NCI-H1092 treated with DMSO at 0.1 percent for 48 hours (cell line): ENCODE data around the gene SYNJ1.
"Not testable (repeated sequence)": the region's sequence is repeated elsewhere in the genome, so short reads cannot be mapped to it uniquely, and the experiment has no call there.

Experiments
- DNase-seq: peaks from one replicate; lab custom pipeline; 2025; lab: John Stamatoyannopoulos, UW

Gene SYNJ1, protein sequence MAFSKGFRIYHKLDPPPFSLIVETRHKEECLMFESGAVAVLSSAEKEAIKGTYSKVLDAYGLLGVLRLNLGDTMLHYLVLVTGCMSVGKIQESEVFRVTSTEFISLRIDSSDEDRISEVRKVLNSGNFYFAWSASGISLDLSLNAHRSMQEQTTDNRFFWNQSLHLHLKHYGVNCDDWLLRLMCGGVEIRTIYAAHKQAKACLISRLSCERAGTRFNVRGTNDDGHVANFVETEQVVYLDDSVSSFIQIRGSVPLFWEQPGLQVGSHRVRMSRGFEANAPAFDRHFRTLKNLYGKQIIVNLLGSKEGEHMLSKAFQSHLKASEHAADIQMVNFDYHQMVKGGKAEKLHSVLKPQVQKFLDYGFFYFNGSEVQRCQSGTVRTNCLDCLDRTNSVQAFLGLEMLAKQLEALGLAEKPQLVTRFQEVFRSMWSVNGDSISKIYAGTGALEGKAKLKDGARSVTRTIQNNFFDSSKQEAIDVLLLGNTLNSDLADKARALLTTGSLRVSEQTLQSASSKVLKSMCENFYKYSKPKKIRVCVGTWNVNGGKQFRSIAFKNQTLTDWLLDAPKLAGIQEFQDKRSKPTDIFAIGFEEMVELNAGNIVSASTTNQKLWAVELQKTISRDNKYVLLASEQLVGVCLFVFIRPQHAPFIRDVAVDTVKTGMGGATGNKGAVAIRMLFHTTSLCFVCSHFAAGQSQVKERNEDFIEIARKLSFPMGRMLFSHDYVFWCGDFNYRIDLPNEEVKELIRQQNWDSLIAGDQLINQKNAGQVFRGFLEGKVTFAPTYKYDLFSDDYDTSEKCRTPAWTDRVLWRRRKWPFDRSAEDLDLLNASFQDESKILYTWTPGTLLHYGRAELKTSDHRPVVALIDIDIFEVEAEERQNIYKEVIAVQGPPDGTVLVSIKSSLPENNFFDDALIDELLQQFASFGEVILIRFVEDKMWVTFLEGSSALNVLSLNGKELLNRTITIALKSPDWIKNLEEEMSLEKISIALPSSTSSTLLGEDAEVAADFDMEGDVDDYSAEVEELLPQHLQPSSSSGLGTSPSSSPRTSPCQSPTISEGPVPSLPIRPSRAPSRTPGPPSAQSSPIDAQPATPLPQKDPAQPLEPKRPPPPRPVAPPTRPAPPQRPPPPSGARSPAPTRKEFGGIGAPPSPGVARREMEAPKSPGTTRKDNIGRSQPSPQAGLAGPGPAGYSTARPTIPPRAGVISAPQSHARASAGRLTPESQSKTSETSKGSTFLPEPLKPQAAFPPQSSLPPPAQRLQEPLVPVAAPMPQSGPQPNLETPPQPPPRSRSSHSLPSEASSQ (N-terminal part only)

DNA sequence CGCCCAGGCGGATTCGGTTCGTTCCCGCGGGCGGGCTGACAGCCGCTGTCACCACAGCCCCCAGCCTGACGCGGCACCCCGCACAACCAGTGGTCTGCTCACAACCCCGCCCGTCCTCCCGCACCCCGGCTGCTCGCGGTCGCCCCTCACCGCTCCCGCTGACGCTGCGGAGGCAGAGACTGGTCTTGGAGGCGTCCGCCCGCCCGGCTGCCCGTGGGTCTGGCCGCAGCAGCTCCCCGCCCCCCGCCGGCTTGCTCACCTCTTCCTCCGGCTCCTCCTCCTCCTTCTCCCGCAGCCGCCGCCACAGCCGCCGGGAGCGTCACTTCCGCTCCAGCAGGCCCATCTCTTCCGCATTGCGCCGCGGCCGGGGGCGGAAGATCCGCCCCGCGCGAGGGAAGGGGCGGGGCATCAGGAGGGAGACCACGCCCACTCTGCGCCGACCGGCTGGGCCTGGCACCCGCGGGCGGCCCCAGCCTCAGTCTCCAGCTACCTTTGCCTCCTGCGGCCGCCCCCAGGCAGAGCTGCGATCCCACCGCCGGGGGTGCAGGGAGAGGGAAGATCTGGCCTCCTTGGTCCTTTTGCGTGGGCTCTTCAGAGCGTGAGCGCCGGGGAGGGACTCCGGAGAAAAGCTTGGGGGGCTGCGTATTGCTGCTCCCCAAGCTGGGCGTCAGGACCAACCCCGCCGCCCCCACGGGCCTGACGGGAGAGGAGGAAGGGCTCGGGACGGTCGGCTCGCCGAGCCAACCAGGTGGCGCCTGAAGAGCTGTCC lies at the start of gene SYNJ1:
SYNJ1 (minus strand) TSS at position 327 of the 769 bp plus-strand sequence. CDS start 1,118 bp downstream, outside the sequence.
- DNase-seq, result peak; percentile 93

DNA sequence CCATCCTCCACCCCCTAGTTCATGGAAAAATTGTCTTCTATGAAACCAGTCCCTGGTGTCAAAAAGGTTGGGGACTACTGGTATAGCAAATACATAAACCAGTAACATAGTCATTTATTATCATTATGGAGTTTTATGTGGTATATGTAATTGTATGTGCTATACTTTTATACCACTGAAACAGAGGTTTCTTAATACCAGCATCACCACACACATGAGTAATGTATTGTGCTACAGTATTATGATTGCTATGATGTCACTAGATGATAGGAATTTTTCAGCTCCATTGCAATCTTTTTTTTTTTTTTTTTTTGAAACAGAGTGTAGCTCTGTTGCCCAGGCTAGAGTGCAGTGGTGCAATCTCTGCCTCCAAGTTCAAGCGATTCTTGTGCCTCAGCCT lies 49.5 kb upstream of the SYNJ1 start:
- no peak for DNase-seq

DNA sequence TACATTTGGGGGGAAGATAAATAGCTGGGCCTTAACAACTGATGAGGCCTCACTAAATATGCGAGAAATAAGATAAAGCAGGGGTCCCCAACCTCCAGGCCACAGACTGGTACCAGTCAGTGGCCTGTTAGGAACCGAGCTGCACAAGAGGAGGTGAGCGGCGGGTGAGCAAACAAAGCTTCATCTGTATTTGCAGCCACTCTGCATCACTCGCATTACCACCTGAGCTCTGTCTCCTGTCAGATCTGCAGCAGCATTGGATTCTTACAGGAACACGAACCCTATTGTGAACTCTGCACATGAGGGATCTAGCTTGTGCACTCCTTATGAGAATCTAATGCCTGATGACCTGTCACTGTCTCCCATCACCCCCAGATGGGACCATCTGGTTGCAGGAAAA lies 48.9 kb upstream of the SYNJ1 start:
- no peak for DNase-seq

DNA sequence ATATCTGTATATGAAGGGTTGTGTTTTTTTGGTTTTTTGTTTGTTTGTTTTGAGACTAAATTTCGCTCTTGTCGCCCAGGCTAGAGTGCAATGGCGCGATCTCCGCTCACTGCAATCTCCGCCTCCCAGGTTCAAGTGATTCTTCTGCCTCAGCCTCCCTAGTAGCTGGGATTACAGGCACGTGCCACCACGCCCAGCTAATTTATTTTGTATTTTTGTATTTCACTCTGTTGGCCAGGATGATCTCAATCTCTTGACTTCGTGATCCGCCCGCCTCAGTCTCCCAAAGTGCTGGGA lies 45.2 kb upstream of the SYNJ1 start:
- not testable (repeated sequence) for DNase-seq

DNA sequence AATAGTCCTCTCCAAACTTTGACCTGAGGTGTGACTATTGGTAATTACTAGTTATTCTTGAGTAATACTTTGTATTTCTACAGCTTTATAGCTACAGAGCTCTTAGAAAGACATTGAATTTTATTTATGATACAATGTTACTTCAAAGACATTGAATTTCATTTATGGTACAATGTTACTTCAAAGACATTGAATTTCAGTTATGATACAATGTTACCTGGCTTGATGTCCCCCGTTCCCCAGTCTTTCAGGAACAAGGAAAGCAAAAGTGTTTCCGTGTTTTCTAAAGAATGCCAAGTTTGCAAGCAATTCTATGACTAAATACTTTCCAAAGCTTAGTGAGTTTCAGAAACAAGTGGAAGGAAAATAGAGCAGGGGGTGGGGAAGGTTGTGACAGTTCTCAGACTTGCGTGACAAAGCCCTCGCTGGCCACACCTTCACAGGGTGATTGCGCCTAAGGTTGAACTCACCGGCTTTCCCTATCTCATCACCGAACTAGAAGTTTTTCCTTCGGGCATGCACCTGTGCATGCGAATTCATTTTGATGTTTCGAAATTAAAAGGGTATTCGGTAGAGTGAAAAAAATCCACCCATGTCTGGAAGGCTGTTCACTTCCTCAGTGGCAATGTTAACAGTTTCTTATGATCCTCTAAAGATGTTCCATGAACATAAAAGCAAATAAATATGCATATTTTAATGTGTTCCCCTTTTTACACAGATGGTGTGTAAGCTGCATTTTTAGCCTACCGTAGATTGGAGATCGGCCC lies 44.7 kb upstream of the SYNJ1 start:
- DNase-seq, result peak; percentile 47

DNA sequence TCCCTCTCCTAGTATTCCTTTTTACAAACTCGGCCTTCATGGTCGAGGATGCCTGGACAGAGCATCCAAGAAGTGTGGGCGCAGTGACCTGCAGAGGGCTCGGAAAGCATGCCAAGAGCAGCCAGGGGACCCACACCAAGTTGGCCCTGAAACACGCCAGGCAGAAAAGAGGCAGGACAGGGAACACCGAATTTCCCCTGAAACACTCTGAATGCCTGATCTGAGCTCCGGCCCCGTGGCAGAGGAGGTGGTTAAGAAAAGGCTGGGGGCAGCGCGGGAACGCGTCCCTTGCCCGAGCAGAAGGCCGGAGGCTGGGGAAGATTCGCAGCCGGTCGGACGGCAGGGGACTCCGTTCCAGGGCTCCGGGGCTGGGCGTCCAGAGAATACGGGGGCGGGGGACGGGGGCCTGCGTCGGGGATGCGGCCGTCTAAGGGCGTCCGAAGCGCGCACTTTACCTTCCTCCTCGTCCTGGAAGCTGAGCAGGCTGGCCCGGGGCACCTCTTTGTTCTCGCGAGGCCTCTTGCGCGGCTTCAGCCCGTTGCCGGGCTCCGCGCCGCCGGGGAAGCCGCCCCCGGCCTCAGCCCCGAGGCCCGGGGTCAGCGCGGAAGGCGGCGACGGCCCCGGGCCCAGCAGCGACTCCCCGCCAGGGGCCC lies 43.2 kb upstream of the SYNJ1 start:
- DNase-seq, result peak; percentile 39

DNA sequence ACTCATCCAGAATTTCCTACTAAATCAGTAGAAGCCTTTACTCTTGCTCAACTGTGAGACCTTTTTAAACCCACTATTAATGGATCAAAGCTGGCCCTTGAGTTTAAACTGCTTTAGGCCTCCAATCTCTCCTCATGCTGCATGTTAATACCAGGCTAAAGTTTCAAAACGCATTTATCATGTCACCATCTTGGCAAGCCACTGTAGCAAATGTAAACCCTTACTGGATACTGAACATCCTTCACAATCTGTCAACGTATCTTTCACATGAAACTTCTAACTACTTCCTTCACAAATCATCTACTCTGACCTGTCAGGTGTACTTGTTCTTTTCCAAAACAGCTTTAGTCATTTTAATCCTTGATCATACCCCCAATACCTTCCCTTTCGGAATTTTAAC lies 40.7 kb upstream of the SYNJ1 start:
- no peak for DNase-seq

DNA sequence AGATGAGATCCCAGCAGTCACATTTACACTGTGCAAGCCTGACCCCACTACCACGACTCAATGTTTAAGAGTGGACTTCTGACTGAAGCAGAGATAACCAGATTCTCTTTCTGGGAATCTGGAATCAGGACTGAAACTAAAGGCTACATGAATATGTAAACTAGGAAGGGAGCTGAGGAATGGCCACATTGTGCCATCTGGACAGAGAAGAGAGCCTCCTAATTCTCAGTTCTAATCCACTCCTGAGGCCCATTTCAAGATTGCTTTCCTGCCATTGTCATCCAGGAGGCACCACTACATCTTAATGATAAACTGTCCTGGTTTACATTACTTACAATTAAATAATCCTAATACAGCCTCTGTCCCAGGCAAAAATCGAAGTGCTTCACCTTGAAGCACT lies 37.2 kb upstream of the SYNJ1 start:
- no peak for DNase-seq

DNA sequence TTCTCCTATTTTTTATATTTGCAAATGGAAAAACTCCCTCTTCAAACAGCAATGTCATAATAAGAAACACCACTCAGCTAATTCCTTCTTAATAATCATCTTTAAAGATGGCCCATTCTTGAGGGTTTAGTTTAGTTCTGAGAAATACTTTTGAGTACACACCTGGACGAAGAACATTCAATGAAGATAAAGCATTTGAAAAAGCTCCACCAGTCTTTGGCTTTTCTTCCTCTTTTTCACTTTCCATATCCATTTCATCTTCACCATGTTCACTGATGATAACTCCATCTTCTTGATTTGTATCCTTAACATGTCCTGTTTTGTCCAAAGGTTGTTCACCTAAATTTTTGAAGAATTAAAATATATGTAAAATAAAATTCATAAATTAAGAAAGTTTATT lies 36.4 kb upstream of the SYNJ1 start:
- DNase-seq, result no peak

DNA sequence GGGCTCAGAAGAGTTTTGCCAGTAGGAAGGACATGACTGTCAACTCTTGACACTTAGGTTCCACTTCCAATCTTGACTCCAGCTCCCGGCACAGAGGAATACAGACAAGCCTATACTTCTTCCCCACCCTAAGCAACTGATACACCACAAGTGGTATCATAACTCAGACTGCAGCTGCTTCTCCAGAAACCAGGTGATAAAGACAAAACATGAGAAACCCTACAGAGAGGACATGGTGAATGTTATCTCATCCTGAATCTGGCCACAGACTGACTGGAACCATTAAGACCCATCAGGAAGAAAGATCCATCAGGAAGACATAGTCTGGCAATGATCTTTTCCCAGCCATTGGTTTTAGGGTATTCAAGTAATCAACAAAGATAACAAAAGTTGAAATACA lies 30.0 kb upstream of the SYNJ1 start:
- DNase-seq, result no peak

DNA sequence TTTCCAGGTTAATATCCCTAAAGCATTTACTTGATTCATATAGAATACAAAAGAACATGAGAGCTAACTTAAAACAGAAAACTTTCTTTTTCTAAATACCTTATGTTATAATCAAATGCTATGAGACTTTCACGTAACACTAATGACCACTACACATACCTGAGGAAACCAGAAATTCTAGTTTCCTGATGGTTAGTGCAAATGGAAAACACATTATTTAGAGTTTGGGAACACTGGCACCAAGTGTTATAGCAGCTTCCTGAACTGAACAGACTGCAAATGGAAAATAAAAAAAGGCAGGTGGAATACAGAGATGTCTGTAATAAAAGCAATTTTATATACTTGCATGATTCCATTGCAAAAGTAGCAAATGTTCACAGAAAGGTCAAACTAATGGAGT lies 28.3 kb upstream of the SYNJ1 start:
- no peak for DNase-seq

DNA sequence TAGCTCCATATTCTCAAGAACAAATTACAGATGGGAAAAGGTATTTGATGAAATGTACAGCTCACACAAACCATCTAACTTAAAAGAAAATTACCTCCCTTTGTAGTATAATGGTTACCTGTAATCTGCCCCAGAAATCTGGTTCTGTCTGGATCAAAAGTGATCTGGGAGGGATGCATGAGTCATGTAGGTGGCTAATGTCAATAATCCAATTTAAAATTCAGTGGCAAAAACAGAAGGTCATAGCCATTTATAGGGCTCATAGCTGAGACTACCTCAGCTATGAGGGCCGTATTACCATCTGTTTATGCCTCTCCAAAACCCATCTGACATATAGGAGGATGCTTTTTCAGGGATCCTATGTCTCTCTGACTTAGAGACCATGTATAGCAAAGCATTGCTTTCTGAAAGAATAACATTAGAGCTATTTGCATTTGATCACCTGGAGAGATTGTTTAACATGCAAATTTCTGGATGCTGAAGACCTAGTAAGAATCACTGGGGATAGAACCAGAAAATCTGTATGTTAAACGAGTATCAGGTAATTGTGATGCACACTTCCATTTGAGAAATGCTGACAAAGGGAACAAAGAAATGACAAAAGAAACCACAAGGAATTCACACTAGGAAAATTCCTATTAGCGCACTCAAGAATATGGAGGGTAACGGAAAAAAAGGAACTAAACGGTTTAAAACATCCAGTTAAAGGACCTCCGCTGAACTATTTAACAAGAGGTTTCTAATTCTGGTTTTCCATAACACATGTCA lies 26.2 kb upstream of the SYNJ1 start:
- DNase-seq, result no peak

DNA sequence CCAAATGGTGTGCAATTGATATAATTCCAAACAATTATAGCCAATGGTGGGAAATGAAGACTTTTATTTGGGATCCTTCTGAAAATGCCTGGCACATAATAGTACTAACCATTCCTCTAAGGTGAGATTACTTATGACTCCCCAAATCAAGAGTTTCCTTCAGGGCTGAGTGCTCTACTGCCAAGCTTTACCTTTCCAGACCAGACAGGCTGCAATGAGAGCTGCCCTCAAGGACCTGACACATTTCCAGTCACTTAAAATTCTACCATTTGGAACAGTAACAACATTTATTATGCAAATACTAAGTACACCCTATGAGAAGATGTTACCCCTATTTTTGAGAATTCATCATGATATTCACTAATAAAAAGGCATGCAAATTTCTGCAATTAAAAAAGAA lies 22.6 kb upstream of the SYNJ1 start:
- DNase-seq, result no peak

DNA sequence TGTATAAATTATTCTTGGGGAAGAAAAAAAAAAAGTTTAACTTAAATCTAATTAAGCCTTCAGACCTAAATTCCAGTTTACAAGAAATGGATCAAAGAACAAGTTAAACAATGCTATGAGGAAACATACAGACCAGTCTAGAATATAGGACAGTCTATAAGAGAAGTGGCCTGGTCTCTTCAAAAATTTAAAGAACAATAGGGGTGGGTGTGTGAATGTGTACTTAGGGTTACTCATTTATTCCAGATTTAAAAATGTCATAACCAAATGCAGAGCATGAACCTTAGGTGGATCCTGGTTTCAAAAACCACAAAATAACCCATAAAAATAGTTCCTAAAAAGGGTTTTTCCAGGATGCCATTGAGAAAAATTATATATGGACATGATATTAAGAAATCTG lies 21.8 kb upstream of the SYNJ1 start:
- no peak for DNase-seq

DNA sequence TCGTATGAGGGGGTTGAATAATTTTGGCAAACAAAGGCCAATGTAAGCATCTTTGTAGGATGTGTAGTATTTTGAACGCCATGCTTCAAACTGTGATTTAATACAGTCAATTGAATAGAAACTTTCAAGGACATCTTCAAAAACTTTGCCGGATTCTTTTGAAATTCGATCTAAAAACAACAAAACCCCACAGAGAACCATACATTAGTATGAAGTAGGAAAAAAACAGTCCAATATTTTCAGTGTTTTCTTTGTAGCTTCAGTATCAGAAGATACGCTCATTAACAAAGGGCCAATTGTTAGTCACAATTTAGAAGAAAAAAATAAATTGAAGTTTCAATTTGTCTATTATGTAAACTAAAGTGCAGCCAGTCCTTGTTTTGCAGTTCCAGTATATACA lies 20.7 kb upstream of the SYNJ1 start:
- DNase-seq, result no peak

DNA sequence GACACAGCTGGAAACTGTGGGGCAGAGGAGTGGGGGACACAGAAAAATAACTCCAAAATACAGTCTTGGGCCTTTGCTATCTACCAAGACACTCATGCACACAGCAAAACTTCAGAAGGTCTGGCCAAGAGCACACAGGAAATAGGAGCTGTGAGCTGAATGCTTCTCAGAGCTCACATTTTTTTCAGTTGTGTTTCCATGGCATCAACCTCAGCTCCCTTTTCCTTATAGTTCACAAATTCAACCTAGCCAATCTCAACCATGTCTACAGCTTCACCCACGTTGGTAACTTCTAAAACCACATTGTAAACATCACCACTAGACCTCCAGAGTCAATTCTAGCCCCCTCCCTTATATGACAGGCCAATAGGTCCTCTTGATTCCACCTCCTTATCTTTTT lies 19.6 kb upstream of the SYNJ1 start:
- no peak for DNase-seq

DNA sequence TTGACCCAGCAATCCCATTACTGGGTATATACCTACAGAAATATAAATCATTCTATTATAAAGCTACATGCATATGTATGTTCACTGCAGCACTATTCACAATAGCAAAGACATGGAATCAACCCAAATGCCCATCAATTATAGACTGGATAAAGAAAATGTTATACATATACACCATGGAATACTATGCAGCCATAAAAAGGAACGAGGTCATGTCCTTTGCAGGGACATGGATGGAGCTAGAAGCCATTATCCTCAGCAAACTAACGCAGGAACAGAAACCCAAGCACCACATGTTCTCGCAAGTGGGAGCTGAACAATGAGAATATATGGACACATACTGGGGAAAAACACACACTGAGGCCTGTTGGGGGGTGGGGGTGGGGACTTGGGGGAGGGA lies 18.9 kb upstream of the SYNJ1 start:
- not testable (repeated sequence) for DNase-seq

DNA sequence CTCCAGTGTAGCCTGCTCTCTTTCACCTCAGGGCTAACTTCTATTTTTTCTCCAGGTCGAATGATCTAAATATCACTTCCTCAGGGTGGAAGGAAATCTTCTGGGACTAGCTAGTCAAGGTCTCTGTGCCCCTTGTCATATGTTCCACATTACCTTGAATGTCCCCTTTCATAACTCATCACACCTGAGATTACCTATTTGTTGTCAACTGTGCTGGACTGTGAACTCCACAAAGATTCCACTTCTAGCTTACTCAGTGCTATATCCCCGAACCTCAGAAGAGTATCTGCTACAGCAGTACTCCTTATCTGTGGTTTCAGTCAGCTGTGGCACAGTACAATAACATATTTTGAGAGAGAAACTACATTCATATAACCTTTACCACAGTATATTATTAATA lies 14.6 kb upstream of the SYNJ1 start:
- no peak for DNase-seq

DNA sequence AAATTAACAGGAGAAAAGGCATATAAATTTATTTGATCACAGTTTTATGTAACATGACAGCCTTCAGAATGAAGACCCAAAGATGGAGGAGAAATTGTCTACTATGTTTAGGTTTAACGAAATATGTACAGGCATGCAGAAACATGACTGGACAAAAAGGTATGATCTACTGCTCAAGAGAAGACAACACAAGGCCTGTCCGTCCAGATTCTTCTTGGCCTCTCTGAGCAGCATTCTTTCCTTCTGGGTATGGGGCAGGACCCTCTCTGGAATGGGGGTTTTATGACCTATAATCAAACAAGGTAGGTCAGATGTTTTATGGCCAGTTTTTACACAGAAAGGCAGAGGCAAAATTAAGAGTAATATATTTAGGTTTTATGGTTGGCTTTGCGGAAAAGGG lies 13.5 kb upstream of the SYNJ1 start:
- no peak for DNase-seq

DNA sequence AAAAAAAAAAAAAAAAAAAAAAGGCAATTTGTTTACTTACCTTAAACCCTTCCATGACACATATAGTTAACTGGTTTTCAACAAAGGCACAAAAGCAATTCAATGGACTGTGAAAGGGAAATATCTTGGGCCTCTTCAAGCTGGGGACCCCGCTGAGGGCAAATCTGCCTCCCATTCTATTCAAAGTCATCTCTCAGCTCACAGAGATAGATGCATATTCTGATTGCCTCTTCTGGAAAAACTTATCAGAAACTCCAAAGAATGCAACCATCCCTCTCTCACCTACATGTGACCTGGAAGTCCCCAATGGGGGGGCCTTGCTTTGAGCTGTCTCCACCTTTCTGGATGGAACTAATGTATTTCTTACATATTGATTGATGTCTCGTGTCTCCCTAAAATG lies 12.1 kb upstream of the SYNJ1 start:
- DNase-seq, result no peak
